Activated CD4-positive, alpha-beta T cell treated with anti-CD3 and anti-CD28 coated beads, Interleukin-2, amount 50 U/mL, for 4 hours (primary cell): ENCODE results near the gene KIF6.
"Not testable (repeated sequence)": the region's sequence is repeated elsewhere in the genome, so short reads cannot be mapped to it uniquely, and the experiment has no call there.

ENCODE experiments used
- DNase-seq, 2 experiments: peaks; one replicate each; pipeline ENCODE4 v3.0.0-alpha.2; 2020

KIF6 gene, protein sequence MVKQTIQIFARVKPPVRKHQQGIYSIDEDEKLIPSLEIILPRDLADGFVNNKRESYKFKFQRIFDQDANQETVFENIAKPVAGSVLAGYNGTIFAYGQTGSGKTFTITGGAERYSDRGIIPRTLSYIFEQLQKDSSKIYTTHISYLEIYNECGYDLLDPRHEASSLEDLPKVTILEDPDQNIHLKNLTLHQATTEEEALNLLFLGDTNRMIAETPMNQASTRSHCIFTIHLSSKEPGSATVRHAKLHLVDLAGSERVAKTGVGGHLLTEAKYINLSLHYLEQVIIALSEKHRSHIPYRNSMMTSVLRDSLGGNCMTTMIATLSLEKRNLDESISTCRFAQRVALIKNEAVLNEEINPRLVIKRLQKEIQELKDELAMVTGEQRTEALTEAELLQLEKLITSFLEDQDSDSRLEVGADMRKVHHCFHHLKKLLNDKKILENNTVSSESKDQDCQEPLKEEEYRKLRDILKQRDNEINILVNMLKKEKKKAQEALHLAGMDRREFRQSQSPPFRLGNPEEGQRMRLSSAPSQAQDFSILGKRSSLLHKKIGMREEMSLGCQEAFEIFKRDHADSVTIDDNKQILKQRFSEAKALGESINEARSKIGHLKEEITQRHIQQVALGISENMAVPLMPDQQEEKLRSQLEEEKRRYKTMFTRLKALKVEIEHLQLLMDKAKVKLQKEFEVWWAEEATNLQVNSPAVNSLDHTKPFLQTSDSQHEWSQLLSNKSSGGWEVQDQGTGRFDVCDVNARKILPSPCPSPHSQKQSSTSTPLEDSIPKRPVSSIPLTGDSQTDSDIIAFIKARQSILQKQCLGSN

DNA sequence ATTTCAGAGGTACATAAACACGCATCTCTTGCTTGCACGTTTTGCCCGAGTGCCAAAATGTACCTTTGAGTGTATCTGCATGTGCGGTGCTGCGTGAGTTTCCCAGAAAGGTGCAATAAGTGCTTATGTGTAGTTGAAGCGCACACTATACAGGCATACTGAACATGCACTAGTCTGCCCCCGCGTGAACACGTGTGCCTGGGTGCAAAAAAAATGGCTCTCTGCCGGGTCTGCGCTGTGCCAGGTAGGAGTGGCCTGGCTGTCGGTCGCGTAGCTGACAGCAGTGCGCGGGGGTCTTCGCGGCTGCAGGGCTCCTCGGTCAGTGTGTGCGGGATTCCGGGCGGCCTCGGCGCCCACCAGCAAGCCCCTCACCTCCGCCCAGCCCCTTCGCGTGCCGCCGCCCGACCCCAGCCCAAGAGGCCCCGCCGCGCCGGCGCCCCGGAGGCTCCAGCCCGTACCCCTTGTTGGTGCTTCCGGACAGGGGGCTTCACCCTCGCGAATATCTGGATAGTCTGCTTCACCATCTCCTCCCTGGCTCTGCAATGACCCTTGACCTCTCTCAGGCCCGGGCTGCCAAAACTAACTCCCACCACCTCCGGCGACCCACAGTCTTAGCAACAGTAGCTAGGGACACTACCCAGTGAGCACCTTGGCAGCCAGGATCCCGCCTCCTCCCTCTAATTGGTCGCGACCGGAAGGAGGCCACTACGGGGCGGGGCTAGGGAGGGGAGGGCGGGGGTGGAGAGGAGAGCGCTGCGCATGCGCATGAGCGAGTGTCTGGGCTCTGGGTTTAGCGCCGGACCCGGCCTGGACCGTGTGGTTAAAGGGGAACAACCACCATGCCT is at the start of gene KIF6:
Gene KIF6 (minus strand): TSS at position 622 of the 845 bp plus-strand sequence. CDS start 98 bp downstream, at position 524.
- DNase-seq = peak; percentile 71 to 73

DNA sequence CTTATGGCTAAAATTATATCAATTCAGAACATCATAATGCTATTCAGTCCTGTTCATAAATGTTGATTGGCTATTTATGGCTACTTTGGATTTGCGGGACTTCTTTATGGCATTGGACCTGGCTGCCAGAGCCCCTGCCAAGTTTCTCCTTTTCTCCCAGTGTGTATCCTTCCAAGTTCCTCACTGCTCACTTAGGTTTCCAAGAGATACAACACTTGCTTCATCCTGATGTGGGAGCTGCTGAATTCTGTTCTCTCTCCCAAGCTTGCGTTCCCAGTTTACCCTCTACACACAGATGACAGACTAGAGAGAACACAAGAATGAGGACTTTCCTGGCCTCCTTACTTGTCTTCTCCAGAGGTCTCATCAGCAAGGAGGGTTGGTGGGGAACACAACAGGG is 48.6 kb upstream of the KIF6 start:
- no peak for DNase-seq

DNA sequence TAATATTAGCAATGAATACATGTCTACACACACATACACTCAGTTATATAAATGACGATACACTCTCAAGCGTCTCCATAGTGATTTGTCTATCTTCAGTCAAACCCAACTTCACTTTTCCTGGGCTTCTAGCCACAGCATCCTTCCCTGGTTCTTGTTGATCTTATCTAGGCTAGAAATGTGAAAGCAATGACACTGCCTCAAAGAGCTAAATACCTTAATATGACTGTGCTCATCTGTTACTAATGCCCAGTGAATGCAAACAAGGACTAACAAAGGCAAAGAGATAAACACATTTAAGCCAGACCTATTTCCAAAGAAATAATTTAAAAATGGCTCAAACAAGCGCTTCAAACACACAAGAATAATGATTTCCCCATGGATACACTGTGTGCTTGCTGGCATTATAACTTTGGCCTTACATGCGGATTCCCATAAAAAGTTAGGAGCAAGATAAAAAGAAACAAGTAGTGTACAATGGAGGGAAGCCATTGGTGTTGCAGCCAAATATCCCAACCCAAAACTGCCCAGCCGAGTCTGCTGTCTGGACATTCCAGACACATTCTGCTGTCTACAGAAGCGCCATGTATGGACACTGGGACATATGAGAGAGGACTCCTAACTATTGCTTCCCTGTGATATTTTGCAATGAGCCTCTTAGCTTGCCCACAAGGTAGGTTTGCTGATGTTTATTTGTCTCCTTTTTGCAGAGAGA is 47.5 kb upstream of the KIF6 start:
- DNase-seq = no peak

DNA sequence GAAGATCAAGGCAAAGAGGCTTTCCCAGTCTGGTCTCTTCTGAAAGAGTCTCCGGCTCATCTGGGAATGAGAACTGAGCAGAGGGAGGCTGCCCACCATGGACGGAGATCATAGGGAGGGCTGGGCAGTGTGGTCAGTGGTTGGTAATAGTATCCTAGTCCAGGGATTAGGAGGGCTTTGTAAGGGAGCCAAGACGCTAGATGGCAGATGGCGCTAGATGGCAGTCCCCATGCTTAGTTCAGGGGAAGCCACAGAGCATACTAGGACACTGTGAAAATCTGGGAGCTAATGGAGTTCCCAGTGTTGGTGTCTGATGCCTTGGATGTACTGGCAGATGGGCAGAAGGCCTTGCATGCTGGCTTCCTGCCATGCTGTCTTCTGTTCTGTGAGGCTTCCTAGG is 45.2 kb upstream of the KIF6 start:
- no peak for DNase-seq

DNA sequence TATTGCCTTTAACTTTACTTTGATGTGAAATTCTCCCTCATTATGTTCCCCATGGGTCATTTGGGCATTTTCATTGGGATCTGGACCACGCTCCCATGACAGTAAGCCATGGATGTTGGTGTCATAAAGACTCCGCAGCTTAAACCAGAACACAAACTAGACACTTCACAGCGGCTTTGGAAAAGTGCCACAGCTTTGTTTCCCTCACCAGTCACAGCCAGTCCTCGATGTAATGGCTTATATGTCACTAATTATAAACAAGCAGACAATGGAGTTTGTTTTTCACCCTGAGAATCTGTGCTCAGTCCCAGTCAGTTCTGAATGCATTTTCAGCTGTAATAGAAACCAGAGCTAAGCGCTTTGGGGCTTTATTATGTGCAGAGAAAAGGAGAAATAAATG is 43.8 kb upstream of the KIF6 start:
- DNase-seq = no peak

DNA sequence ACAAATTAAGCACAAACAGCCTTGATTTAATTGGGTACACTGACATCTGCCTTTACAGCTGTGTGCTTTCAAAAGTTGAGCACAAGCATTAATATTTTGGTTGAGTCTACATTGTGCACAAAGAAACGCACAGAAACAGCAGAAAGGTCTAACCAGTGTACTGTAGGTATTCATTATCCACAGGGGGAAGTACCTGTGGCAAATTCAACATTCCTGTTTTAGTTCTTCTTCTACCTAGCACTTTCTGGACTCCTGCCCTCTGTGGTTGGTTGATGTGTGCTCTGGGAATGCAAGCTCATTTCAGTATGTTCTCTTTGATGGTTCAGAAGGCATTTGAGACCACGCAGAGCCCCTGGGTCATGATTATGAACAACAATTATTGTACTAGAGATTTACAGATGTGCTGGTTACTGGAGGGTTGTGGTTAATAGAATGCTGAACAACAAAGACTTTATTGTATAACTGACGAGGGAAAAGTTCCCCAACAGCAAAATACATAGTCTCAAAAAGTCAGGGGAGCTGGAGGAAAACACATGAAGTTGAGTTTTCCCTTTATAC is 40.4 kb upstream of the KIF6 start:
- no peak for DNase-seq

DNA sequence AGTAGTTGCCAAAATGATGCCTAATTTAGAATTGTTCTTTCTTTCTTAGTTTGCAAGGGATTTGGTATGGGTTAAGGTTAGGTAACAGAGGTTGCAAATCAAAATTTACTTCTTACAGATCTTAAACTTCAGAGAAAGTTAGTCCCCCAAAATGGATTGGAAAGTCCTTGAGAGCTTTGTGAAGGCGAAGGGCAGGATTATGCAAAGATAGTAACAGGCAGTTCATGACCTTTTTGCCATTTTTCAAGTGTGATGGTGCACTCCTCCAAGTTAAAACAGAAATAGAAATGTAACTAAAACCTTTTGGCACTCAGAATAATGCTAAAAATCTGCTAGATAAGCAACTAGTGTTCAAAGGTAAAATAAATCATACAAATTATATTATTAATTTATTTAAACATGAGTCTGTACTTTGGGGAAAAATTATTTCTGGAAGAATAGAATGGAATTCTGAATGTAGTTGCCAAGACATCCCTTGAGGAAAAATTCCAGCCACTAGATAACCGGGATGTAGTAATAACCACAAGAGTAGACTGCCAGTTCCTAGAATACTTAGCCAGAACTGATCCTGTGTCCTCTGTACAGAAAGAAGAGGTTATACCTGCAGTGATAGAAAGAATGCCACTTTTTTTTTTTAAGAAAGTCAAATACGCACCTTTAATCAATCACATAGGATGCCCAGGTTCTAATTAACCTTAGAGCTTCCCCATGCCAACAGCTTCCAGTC is 35.2 kb upstream of the KIF6 start:
- DNase-seq = no peak

DNA sequence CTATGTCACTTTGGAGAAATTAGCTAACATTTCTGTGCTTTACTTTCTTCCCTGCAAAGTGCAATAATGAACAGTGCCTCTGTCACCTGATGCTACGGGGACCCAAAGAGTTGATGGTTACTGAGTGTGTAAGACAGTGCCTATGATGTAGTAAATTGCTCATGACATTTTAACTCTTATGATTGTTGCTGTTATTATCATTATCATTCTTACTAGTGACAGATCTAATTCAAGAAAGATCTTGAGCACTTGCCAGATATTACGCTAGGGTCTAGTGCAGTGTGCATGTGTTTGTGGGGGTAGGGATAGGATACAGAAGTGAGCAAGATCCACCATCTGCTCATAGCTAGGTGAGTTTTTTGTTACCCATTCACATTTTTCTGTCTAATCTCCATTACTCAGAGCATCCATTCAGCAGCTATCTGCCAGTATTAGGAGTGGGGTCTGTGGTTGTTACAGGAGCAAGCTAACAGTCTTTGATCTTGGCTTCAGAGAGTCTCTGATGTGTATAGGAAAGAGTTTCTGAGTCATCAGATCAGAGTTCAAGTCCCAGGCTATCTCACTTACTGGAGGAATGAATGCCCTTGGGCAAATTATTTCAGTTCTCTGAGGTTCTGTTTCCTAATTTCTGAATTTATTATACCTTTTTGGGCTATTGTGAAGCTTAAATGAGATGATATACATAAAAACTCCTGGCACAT is 33.8 kb upstream of the KIF6 start:
- DNase-seq = no peak

DNA sequence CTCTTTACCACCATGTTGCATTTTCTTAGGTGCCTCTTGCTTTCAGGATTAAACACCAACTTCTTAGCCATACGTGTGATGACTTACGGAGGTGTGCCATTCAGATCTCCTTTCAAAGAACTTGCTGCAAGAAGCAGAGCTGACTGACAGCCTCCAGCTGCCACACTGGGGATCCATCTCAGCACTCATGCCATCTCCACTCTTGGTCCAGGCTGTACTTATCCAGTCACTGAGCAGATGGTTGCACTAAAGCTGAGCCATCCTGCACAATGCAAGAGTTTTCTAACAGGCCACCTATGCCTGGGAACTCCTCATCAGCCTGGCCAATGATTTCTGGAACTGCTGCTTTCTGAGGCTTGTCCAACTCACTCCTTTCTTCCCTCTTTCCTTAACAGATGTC is 31.4 kb upstream of the KIF6 start:
- no peak for DNase-seq

DNA sequence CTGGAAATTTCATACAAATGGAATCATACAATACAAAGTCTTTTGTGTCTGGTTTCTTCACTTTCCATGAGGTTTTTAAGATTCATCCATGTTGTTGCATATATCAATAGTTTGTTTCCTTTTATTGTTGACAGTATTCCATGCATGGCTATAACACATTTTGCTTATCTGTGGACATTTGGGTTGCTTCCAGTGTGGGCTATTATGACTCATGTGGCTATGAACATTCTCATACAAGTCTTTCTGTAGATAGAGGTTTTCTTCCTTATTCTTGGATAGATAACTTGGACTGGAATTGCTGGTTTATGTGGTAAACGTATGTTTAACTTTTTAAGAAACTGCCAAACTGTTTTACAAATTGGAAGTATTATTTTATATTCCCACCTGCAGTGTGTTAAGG is 30.0 kb upstream of the KIF6 start:
- DNase-seq = no peak

DNA sequence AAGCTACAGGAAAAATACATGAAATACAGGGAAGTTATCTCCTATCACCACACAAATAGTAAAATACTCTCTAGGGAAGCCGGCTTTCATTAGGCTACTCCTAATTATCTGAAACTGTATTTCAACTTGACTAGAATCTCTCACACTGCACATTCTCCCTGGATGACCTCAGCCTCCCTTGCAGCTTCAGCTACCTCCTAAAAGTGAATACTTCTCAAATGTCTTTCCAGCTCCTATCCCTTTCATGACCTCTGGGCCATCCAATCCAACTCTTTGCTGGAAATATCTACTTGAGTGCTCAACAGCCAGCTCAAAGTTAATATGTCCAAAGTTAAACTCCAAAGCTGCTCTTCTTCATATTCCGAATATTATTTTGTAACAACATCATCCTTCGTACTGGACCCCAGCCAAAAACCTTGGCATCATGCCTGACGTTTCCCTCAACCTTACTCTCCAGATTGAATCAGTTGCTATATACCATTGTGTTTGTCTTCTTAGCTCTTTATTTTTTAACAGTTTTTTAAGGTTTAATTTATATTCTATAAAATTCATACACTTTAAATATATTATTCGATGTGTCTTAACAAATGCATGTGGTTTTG is 29.4 kb upstream of the KIF6 start:
- DNase-seq = no peak

DNA sequence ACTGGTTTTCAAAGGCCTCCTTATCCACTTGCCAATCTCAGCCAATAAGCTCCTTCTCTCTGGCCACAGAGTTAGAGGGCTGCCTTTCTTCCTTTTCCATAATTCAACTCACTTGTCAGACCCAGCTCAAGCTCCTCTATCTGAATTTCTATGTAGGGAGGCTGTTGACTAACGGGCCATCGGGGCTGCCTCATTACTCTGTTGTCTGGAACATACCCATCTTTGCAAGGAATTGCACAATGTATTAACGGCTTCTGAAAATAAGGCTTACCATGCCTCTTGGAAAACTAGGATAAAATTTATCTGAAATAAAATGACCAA is 28.5 kb upstream of the KIF6 start:
- no peak for DNase-seq

DNA sequence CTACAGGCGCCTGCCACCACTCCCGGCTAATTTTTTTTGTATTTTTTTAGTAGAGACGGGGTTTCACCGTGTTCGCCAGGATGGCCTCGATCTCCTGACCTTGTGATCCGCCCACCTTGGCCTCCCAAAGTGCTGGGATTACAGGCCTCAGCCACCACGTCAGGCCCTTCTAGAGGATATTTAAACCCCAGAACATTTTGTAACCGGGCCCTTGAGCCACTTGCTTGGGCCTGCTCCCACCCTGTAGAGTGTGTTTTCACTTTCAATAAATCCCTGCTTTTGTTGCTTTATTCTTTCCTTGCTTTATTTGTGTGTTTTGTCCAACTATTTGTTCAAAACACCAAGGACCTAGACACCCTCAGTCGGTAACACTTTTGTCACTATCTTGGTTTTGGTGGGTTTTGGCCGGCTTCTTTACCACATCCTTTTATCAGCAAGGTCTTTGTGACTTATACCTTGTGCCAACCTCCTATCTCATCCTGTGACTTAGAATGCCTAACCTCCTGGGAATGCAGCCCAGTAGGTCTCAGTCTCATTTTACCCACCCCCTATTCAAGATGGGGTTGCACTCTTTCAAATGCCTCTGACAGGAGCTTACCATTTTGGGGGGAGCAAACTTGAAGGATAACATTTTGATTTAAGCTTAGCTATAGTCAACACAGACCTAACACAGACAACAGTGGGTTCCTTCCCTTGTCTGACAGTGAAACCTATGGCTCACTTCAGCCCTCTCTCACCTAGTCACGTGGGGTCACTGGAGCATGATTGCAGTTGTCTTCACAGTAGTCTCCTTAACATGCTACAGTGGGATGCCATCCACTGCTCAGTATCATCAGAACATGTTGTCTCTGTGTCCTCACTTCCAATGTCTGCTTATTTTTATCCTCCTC is 27.9 kb upstream of the KIF6 start:
- DNase-seq = no peak

DNA sequence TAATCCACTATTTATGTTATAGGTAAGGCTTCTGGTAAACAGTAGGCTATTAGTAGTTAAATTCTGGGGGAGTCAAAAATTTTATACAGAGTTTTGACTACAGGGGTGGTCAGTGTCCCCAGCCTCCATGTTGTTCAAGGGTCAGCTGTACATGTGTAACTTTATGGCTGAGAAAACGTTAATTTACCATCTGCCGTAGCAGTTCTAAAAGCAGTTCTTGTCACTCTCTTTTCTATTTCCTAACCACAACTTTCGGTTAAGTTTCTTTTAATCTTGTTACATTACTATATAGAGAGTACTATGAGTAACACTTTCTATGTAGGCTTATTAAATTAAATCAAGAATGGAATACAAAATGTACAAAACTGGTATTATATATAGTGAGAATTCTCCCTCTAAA is 21.6 kb upstream of the KIF6 start:
- no peak for DNase-seq

DNA sequence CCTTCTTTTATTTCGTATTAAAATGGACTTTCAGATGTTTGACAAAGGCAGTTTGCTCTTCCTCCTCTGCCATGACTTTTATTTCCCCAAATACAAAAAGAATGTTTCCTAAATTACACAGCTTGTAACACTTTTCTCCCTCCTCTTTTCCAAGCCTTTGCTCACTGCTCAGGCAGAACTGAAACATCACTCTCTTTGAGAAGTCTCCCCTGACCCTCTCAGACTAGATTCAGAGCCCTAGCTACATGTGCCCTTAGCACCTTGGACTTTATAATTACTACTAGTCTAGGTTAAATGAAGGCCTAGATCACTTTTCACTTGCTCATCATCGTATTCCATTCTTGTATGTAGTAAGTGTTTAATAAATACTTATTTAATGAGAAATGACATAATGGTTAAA is 8.5 kb upstream of the KIF6 start:
- DNase-seq = no peak

DNA sequence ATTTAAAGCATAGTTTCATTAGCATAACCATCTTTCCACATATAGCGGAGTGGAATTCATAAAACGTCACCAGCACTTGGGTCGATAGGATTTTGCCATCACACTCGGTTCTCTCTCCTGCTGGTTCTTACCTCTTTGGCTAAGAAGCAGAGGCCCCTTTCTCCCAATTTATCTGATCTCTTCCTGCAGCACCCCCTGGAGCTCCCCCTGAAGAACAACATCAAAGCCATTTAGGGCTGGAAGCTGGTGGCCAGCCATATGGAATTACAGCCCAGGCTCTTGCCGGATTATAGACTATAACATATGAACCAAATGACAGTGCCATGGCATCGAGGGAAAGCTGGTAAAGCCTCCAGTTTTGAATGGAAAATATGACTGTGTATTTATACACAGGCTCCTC is 6.4 kb upstream of the KIF6 start:
- DNase-seq = no peak

DNA sequence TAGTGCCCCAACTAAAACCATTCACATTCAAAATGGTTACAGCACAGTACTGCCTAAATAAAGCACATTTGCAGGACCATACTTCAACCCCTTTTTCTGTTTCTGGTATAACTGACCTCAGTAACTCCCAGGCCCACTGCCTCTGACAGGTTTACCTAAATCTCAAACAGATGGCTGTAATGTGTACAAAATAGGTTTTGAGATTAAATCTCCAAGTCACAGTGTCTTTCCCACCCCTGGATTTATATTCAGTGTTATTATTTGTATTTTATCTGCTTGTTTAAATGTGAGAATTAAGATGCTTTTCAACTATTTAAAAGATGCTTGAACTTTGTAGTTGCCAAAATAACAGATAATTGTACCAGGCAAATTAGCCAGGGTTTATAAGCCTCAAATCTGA is 4.7 kb upstream of the KIF6 start:
- DNase-seq = no peak

DNA sequence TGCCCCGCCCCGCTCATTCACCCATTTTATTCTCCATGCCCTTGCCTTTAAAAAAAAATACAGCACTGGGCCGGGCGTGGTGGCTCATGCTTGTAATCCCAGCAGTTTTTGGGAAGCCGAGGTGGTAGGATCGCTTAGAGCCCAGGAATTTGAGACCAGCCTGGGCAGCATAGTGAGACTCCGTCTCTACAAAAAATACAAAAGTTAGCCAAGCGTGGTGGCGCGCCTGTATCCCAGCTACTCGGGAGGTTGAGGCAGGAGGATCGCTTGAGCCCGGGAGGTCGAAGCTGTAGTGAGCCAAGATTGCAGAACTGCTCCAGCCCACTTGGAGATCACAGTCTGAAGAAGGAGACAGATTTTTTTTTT is 407 bp upstream of the KIF6 start:
- no peak for DNase-seq

DNA sequence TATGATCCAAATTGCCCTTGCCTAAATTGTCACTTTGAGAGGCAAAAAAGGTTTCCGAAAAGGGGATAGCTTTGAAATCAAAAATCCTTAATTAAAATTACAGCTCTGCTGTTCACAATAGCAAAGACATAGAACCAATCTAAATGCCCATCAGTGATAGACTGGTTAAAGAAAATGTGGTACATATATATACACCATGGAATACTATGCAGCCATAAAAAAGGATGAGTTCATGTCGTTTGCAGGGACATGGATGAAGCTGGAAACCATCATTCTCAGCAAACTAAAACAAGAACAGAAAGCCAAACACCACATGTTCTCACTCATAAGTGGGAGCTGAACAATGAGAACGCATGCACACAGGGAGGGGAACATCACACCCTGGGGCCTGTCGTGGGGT is 1.9 kb downstream of the KIF6 start:
- not testable (repeated sequence) for DNase-seq

DNA sequence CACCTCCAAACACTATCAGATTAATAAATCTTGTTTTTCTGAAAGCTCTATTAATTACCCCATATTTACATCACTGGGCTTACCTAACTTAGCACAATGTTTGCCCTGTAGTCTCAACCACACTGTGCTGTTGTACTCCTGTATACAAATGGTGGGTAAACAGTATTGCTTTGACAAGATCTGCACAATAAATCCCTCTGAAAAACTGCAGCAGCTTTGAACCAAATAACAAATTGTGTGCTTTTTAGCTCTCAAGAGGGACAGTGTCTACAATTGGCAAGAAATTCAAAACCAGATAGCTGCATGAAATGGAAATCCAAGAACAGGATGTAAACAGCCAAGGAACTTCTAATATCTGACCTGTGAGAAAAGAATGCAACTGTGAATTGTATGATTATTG is 10.4 kb downstream of the KIF6 start:
- DNase-seq = no peak
